ENCODE measurements around the gene LPIN3. TPM values are rescaled to one million over a fixed set of nuclear protein-coding genes. Genes with fewer than 3 reads are reported as not detected.

The LPIN3 gene
- total RNA-seq, 1 experiment from 2014 or later: 3.8 TPM

GRCh38 chr20:41314386-41314785, 26.2 kb upstream of the LPIN3 start:
- DNase-seq: no peak
- Mint-ChIP-seq H3K27me3 (ENCODE audit: low read depth) (peaks cover 17% of the 10 kb centered on the region), H3K4me1 (peaks cover 9 to 10% of the 10 kb centered on the region in 2 experiments), H3K27ac (no peak overlapping the region), H3K9me3 (0 out of 5 replicates have a peak, but pooled peaks cover 2% of the 10 kb centered on the region in 2 experiments), H3K36me3 (ENCODE audit: insufficient read depth in 1 of 3, low read depth in 3 of 3) (no peaks in the 10 kb centered on the region), H3K4me3 (no peak overlapping the region)
- WGBS (ENCODE audit: extremely low coverage, insufficient read length, low lambda C conversion rate): no CpG with 5 or more reads among the region's 2 CpGs
- Histone ChIP-seq H3K27ac (ENCODE audit: insufficient read length, low read depth, low read length) (no peak overlapping the region), H3K27me3 (ENCODE audit: insufficient read depth, low read length) (no peaks in the 10 kb centered on the region), H2AK5ac (ENCODE audit: insufficient read length, low read length) (no peak overlapping the region), H3K9me3 (ENCODE audit: control insufficient read depth, low read depth, low read length) (no peaks in the 10 kb centered on the region), H2BK120ac (ENCODE audit: low read depth, low read length, poor library complexity, severe bottlenecking) (no peak overlapping the region), H3K23ac (ENCODE audit: insufficient read length, low read depth, low read length) (no peak overlapping the region), H3K9ac (ENCODE audit: extremely low read depth, insufficient read length, low read length) (no peak overlapping the region), H4K91ac (ENCODE audit: insufficient read length, low read depth, low read length) (no peak overlapping the region), H3K18ac (ENCODE audit: insufficient read length, low read depth, low read length) (no peak overlapping the region), H3T11ph (ENCODE audit: low read length) (no peak overlapping the region), H3K4ac (ENCODE audit: low read depth, low read length) (no peak overlapping the region), H2BK20ac (ENCODE audit: low read depth, low read length, poor library complexity, severe bottlenecking) (no peak overlapping the region), H4K8ac (replicated peaks; ENCODE audit: insufficient read length, low read depth, low read length) (no peak overlapping the region), H3K4me1 (ENCODE audit: insufficient read depth, low read length) (peaks cover 2% of the 10 kb centered on the region; the same call in 1 of the 2 replicates), H4K5ac (ENCODE audit: insufficient read length, low read depth, low read length) (no peak overlapping the region), H2BK12ac (ENCODE audit: insufficient read length, low read depth, low read length) (no peak overlapping the region), H3K79me1 (ENCODE audit: insufficient read depth, low read depth, low read length, poor library complexity, severe bottlenecking) (no peaks in the 10 kb centered on the region), H3K4me2 (ENCODE audit: insufficient read depth, insufficient read length, low read length) (no peak overlapping the region), H3K56ac (ENCODE audit: insufficient read length, low read depth, low read length) (no peak overlapping the region), H2AFZ (ENCODE audit: low read length) (no peak overlapping the region), H4K20me1 (ENCODE audit: control insufficient read depth, insufficient read depth, insufficient read length) (no peaks in the 10 kb centered on the region), H2BK15ac (ENCODE audit: low read depth, low read length) (no peak overlapping the region), H2BK5ac (ENCODE audit: insufficient read length, low read length) (no peak overlapping the region), H3K79me2 (ENCODE audit: insufficient read depth, low read length) (no peaks in the 10 kb centered on the region), H3K23me2 (ENCODE audit: insufficient read length, low read depth, low read length, poor library complexity, severe bottlenecking) (peaks cover 10% of the 10 kb centered on the region), H3K14ac (ENCODE audit: insufficient read depth, low read length) (no peak overlapping the region)
- no peak for TF ChIP-seq CTCF (conservative IDR thresholded peaks at IDR 0.05)

Data from H9 (cell line).